NCI-H1694 (cell line): ENCODE results near the gene ARHGEF6.

Experiments used
- DNase-seq: peaks from one replicate; lab custom pipeline; 2025; lab: John Stamatoyannopoulos, UW

ARHGEF6 gene

DNA sequence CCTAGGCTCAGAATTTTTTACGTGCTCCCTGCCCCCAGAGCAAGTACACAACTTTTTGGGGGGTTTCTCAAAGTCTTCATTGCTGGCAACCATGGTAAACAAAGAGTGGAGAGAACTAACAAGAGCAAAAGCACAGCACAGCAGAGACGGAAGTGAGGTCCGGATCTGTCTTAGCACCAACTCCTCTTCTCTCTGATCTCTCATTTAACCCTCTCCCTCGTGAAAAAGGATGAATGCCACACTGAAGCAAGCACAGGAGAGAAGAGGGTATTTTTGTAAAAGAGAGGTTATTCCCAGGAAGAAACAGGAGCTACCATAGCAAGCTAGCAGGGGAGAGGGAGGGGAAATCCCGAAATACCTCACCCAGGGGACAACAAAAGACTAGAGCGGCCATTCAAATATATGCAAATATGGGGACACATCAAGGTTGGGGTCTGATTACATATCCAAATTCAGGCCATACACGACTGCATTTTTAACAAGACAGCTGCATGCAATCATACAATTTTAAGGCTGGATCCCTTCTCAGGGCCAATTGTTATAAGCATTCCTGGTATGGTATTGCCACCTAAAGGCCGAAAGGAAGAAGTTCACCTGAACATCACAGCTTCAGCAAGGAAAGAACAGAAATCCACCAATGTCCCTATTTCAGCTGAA lies 86.2 kb downstream of the ARHGEF6 start:
- peak; percentile 16 for DNase-seq

DNA sequence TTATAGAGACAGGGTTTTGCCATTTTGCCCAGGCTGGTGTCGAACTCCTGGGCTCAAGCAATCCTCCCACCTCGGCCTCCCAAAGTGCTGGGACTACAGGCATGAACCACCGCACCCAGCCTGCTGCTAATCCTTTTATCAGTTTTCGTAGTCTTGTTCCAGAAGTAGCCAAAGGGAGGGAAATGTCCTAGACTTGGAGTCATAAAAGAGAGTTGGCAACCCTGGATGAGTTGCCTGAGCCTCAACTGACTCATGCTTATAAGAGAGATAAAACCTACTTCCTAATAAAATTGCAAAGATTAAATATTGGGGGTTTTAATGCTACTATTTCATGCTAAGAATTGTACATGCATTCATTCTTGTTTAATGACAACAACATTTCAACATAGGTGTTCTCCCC lies 88.5 kb downstream of the ARHGEF6 start:
- DNase-seq, result no peak

DNA sequence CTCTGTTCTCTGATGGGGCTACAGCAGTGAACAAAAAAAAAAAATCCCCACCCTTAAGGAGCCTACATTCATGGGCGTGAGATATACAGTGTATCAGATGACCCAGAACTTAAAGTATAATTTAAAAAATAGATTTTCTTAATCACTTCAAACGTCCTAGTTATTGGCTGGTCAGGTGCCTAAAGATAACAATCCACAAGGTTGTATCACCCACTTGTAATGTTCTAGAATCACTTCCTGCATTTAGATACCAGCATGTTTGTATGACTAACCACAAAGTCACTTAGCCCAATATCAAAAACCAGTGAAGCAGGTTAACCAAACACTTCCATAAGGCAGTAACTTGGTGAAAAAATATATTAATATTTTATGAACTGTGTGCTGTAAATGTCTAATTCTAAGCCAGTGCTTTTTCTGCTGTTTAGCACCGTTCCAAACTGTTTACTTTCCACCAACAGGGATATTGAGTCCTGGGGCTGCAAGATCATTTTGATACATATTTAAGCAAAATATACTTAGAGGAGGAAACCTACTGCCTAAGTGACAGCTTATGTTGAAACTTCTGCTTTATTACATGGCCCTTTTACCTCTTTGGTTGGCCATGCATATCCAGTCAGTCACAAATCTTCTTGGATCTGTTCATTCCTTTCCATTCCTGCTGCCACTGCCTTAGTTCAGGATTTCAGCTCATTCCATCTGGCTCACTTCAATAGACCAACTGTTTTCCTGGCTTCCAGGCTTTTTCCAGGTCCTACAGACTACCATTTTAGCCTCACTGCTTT lies 89.5 kb downstream of the ARHGEF6 start:
- no peak for DNase-seq

DNA sequence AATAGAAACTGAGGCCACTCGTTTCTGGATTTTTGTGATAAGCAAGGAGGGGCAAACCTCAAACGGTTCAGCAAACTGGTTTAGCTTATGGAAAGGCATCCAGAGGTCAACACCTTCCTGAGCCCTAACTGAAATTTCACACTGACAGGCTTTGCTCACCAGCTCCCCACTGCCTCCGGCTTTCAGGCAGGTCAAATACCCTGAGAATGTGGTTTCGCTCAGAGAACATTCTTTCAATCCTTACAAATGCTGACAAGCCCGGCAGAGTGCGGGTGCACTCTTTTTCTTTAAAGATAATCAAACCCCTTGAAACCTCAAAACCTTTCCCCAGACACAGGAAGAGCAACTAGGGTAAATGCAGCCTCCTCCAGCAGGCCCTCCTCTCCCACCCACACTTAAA lies 91.3 kb downstream of the ARHGEF6 start:
- DNase-seq, result no peak

DNA sequence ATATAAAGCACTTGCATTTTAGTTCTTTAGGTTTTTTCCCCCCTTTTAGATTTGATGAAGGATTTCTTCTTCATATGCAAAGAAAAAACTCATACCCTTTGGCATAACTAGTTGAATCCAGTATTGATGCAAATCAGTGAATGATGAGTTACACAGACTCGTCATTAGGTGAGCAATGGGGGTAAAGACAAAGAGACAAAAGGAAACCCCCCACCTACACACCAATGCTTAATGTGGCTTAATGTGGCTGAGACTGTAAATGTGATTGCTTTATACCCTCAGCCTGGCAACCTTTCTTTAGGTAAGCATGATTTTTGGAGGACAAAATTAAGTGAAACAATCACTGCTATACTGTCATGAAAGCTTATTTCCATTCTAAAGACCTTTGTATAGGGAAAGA lies 93.3 kb downstream of the ARHGEF6 start:
- no peak for DNase-seq

DNA sequence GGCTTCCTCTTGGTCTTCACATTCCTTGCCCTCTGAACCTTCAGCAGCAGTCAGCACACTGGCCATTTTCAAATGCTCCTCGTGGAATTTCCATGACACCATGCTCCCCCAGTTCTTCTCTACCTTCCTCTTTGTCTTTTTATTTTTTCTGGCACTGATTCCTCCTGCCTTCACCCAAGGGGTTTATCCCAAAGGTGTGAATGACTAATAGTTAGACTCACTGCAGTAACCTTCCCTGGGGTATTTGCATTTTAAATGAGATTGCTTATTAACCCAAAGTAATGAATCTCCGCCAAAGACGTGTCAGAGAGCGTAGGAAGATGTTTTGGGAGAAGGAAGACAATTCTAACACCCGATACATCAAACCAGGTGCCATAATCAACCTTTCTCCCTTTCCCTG lies 96.6 kb downstream of the ARHGEF6 start:
- DNase-seq, result no peak

DNA sequence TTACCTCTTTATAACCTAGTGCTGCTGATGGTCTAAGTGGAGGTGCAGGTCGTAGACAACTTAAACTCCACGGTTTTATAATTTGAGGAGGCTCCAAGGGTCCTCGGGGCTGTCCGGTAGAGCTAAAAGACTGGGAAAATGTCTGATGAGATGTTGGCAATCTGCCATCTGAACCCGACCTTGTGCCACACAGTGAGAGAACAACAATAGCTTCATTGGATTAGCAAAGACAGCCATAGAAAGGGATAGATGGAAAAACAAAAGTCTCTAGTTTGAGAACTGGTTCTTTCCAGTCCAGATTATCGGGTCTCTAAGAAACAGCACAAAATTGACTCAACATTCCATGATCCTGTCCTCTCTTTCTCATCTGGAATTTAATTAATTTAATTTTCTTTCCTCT lies 101.2 kb downstream of the ARHGEF6 start:
- DNase-seq, result no peak

DNA sequence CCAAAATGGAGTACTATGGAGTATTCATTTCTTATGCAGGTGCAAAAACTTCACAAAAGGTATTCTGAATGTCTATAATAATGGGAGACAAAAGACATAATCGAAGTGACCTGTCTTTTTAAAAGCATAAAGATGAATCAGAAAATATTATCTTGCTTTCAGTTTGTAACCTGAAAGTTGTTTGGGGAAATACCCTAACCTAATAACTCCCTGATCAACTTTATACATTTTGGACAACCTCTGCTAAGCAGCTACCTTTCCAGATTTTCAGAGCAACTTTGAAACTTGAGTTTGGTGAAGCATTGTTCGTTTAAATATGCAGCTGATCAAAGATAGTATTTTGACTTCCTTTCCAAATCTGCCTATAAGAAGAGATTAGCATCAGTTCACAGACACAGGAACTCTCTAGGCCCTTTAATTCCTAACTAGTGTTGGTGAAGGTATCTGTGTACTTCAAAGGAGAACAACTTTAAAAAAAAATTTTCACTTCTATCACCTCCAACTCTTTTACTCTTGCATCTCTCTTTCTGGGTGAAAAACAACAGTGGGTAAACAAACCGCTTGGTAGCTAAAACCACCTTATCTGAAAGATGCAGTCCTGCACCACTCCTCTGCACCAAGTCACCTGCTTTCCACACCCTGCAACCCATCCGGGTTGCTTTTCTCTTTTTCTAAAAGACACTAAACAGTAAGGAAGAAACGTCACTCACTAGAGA lies 106.3 kb downstream of the ARHGEF6 start:
- no peak for DNase-seq

DNA sequence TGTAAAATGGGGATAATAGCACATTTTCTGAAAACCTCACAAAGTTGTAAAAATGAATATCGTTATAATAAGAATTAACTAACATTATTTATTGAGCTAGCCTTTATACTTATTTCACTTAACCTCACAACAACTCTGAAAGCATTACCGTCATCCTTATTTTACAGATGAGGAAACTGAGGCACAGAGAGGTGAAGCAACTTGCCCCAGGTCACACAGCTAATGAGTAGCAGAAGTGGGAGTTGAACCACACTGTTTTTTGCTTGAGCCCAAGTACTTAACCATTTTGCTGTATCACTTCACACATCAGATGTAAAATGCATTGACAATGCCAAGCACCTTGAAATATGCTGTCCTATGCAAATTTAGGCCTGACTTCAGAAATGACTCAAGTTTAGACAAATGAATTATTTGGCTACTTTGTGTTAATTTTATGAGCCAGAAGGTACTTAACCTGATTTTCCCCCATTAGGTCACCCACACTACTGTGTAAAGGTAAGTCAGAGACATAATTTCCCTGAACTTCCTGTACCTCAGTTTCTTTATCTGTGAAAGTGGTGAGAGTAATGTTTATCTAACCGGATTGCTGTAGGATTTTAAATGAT lies 109.6 kb downstream of the ARHGEF6 start:
- no peak for DNase-seq

DNA sequence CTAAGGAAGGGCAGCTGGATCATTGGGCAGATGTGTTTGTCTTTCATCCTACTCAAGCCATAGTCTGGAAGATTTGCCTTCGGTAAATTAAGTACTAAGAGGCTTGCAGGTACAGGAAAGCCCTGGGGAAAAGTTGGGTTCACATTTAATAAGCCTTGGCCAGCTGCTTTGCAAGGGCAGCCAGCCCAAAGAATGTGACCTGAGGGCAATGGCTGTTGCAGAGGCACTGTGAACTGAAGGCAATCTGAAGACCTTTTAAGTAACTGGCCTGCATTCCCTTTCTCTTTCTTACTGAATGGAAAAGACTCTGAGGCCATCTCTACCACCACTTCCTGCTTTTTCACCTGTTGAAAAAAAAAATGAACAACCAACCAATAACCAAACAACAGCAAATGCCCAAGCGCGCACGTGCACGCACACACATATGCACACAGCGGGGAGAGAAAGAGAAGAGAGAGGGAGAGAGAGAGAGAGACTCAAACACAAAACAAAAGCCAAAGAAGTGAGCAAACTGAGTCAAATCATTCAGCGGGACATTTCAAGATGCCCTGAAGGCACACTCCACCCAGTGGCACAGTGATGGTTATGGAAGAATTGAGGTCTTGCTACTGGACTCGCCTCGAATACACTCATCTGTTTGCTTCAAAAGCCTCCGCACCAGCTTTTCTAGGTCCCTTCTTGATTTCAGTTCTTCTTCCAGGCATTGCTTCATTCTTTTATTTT lies 113.1 kb downstream of the ARHGEF6 start:
- no peak for DNase-seq

DNA sequence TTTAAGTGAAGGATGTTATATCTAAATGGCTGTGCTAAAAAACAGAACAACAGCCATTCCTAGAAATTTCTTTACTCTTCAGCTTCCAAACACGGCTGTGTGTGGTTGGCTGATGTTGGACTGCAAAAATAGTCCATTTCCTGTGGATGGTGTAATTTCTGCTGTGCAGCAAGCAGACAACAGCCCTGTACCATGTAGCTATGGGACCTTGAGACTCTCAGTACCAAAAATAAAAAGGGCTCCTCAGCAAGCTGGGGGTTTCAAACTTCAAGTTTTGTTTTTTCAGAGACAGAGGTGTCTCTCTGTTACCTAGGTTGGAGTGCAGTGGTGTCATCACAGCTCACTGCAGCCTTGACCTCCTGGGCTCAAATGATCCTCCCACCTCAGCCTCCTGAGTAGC lies 114.6 kb downstream of the ARHGEF6 start:
- DNase-seq, result no peak

DNA sequence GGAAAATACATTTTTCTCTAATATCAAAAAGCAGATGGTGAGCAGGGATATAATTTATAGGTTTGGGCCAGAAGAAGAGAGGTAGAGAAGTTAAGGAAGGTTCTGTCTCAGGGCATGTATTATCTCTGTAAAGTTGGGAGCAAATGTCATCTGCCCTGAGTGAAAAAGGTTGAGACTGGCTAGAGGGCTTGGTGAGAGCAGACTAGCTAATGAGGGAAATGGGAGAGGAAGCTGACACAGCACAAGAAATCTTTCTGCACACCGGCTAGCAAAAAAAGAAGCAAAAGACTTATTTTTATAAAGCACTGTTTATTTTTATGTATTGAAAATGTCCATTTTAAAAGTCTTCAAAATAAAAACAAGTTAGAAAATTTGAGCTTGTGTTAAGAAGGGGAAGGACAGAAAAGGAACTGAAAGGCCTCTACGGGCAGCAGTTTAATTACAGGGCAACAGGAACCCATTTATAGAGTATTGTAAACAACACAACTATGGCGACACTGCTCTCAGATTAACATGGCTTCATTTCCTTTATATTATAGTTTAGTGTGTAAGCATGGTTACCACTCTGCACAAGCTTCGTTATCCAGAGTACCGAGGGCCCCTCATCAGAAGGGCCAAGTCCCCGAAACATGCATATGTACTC lies 115.4 kb downstream of the ARHGEF6 start:
- DNase-seq, result no peak

DNA sequence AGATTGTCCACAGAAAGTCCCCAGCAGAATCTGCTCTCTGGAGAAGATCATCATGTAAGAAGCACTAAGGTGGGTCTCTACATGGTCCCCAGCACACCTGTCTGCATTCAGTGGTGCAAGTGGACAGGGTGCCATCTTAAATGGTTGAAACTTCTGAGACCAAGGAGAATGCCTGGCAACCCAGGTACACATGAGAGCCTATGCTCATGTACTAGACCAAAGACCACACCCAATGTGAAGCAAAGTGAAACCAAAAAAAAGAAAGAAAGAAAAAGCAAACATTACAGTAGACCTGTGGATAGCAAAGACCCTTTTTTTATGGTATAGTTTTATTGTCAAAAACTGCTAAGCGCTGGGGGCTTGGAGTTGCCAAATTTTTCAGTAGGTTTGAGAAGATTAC lies 117.8 kb downstream of the ARHGEF6 start:
- DNase-seq, result no peak

DNA sequence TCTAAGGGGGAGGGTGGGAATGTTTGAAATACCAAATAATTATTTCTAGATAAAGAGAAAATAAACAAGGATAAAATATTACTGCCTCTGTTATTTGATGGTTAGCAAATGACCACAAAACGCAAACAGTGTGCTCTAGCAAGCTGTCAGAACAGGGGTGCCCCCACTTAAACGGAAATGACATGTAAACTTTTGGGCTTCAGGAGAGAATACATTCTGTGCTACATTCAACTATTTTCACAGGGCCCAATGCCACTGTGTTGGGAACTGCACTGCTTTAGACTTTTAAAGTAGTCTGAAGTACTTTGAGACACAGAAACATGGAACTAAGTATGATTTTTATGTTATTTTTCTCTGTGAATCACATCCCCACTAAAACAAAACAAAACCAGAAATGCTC lies 118.6 kb downstream of the ARHGEF6 start:
- no peak for DNase-seq

DNA sequence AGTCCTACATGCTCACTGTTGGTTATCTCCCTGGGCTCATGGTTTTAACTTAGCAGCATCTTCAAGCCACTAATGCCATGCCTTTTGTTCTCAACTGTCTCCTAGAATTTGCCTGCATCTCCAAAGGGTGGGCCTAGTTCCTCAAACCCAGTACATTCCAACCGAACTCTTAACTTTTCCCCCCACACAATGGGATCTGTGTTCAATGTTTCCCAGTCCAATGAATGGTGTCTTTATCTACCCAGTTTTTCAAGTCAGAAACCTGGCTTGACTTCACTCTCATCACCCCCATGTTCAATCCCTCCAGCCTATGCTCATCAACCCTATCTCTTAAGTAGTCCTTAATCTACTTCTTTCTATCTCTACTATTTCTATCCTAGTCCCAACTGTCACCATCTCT lies 119.8 kb downstream of the ARHGEF6 start:
- no peak for DNase-seq

DNA sequence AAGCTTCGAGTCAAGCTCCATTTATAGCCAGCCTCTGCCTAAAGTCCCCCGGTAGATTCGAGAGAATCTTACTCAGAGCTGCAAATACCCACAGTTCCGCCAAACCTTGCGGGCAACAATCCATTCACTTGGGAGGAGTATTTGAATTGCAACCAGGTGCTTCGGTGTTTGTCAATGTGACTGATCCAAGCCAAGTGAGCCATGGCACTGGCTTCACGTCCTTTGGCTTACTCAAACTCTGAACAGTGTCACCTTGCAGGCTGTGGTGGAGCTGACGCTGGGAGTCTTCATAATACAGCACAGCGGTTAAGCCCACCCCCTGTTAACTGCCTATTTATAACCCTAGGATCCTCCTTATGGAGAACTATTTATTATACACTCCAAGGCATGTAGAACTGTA lies 121.6 kb downstream of the ARHGEF6 start:
- DNase-seq, result no peak

DNA sequence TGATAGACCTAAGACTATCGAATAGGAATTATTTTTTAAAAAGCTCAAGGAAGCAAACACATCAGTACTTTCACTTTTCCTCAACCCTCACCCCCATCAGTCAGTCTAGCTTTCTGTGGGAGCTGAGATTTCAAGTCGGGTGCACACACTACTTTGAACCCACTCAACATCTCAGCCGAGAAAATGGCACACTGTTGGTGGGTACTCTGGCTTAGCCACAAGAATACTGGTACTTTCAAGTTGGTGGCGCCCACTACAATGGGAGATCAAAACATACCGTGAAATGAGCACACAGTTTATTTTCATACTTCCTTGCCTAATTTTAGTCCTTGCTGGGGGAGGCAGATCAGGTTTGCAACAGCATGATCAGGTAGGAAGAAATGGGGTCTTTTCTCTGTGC lies 122.6 kb downstream of the ARHGEF6 start:
- no peak for DNase-seq

DNA sequence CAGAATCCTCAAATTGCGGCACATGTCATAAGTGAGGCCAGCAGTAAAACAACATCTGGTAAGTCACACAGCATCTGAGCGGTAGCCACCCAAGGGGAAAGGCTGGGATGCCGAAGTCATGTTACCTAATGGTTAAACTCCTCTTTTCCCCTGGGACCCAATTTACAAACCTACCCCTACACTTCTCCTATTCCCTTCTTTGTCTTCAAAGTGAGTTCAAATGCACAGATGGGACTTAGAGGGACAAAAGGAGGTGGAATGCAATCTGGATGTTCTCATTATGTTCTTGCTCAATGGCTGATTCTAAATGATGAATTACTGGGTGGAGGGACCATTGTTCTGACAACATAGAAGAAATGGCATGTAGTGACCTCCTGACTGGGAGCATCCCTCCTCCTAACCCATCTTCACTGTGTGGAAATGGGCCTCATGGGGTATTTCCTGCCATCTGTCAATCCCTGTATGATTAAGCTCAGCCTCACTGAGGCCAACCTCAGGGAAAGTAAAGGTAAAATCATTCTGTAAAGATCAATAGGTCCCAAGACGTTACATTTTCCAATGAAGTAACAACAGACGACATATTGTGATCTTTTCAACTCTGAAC lies 124.3 kb downstream of the ARHGEF6 start:
- DNase-seq, result no peak

DNA sequence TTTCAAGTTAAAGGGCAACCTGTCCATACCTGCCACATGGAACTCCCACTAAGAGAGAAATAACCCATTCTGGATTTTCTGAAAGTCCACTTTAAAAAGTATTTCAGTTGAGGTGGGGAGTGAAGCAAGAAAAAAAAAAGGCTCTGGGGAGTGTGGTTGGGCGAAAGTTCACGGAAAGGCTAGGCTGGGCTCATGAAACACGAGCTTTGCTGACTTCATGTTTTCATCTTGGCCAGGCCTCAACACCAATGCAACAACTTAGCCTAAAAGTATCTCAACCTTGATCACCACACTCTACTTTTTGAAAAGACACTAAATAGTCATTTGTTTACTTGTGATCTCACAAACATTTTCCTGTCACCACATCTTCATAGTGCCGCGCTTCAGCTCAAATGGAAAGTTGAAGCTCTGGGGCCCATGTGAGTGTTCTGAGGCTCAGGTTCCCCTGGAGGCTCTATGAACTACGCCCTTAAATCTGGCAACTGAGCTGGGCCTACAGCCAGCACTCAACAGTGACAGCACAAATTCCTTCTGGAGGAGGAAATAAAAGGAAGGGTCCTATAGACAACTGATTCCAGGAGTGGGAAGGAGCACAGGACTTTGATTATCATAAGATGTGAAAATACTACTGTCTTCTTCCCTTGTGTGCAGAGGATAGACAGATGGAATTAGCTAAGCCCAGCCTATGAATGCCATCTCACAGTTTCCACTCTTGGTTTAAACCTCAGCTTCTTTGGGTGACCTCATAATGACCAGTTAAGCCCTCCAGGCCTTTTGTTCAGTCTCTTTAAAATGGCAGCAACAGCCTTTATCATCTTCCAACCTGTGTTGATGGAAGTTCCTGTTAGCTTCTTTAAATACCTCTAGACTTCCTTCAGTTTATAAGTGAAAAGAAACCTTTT lies 127.7 kb downstream of the ARHGEF6 start:
- no peak for DNase-seq

DNA sequence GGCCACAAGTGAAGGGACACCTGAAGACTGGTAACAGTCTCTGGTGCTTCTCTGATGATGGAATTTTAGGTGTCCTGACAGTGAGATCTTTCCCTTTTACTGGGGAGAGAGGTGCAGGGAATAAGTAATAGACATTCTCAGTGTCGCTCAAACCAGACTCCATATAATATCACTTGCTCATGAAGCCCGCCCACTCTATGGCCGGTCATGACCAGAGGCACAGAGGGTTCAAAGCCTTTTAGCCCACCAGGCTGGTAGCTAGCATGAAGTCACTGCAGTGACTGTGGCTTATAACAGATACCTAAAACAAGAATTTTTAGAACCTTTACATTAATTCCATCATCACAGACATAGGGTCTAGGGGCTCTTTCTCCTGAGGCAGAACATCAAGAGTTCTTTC lies 129.9 kb downstream of the ARHGEF6 start:
- DNase-seq, result no peak
